Natural killer cell (primary cell): ENCODE measurements around the gene OMP. TPM values are rescaled to one million over a fixed set of nuclear protein-coding genes. Genes with fewer than 3 reads are reported as not detected.

Experiments
- ATAC-seq, 3 donors: fragments of 150-1000 bp in 2 of 3; fragments of 200-7000 bp in 1 of 3; cut with Tn5 transposase; 1 replicate in 1 of 3; 2 replicates in 2 of 3; pipeline ENCODE4 v1.10.0; 2021; ENCODE audit warnings: mild to moderate bottlenecking in 2 of 3, moderate library complexity in 2 of 3
- DNase-seq, 2 donors: peaks; one replicate each; pipeline versions ENCODE4 v3.0.0 to v3.0.0-alpha.2; 2013 to 2021; ENCODE audit warnings: mixed read lengths in 1 of 2
- H3K27ac ChIP-seq: one replicate; pipeline ENCODE4 v1.5.1; 2013; ENCODE audit warnings: mild to moderate bottlenecking, low read length
- H3K27me3 ChIP-seq: one replicate; pipeline ENCODE4 v1.6.1; 2013; ENCODE audit warnings: low read length; ENCODE audit not compliant: control insufficient read depth, insufficient read depth
- H3K36me3 ChIP-seq: one replicate; pipeline ENCODE4 v1.6.1; 2013; ENCODE audit warnings: low read length; ENCODE audit not compliant: control insufficient read depth, insufficient read depth
- H3K4me1 ChIP-seq: one replicate; pipeline ENCODE4 v1.6.1; 2013; ENCODE audit warnings: low read length; ENCODE audit not compliant: control insufficient read depth, insufficient read depth
- H3K4me3 ChIP-seq: one replicate; pipeline ENCODE4 v1.5.1; 2013; ENCODE audit warnings: low read length
- H3K9me3 ChIP-seq: one replicate; pipeline ENCODE4 v1.6.1; 2013; ENCODE audit warnings: low read length; ENCODE audit not compliant: control insufficient read depth, insufficient read depth
- H3K27ac Mint-ChIP-seq, 2 donors: one replicate each; pipeline ENCODE4 v1.8.0; 2022; ENCODE audit warnings: mild to moderate bottlenecking in 2 of 2, mixed read lengths in 2 of 2, moderate library complexity in 1 of 2
- H3K27me3 Mint-ChIP-seq, 2 donors: one replicate each; pipeline ENCODE4 v1.8.0; 2022; ENCODE audit warnings: low read depth in 2 of 2, mixed read lengths in 2 of 2
- H3K36me3 Mint-ChIP-seq: one replicate; pipeline ENCODE4 v1.8.0; 2022; ENCODE audit warnings: mixed read lengths
- H3K4me1 Mint-ChIP-seq, 2 donors: one replicate each; pipeline ENCODE4 v1.8.0; 2022; ENCODE audit warnings: mixed read lengths in 2 of 2
- H3K4me3 Mint-ChIP-seq: one replicate; pipeline ENCODE4 v1.8.0; 2022; ENCODE audit warnings: mild to moderate bottlenecking, moderate library complexity, mixed read lengths
- H3K9me3 Mint-ChIP-seq, 2 donors: one replicate each; pipeline ENCODE4 v1.8.0; 2022; ENCODE audit warnings: mixed read lengths in 2 of 2
- CTCF ChIP-seq: fragments of 200-600 bp; IDR thresholded peaks from one replicate; pipeline ENCODE4 v1.8.0; 2022; ENCODE audit warnings: antibody characterized with exemption
- WGBS: methylation state at CpG from one replicate; pipeline ENCODE4 v1.1.7; 2013; ENCODE audit warnings: missing lambda C conversion rate; ENCODE audit not compliant: insufficient coverage; 5-methylcytosine and 5-hydroxymethylcytosine counted together
- intact Hi-C: fragments of 100-400 bp; cut with micrococcal nuclease; formaldehyde crosslinking; loops from one replicate; pipeline ENCODE4 v1.14.2; 2022
- total RNA-seq, 4 donors: library from RNA; stranded (reverse); fragments of 120-200 nt in 1 of 4; gene quantifications; one replicate each; pipeline versions ENCODE4 v1.2.3 to v1.2.4, GENCODE V29; 2013 to 2022

The OMP gene
- total RNA-seq, 3 donors from 2014 or later (not counting 1 experiment from before 2014, with no cell fraction given), result 0.82 to 1.4 (median 0.85) TPM

DNA sequence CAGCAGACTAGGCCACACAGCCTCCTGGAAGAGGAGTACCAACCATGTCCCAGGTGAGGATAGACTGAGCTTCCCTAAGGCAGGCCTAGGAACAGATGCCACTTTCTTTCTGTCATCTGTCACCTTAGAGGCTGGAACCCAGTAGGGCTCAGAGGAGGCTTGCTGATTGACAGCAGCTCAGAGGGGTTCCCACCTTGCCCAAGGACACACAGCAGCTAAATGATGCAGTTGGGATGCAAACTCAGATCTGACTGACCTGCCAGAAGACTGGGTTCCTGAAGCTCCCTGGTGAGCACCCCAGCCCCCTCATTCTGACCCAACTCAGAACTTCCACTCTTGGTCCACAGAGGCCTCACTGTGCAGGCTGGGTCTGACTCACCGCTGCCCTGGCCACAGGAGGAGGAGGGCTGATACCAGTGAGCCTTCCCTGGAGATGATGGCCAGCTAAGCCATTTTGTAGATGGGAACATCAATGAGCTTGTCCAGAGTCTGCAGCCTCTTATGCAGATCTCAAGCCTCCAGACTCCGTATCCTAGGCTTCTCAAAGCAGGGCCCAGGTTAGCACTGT, 21.9 kb upstream of the OMP start:
- Mint-ChIP-seq H3K36me3 (no peaks in the 10 kb centered on the region), H3K27me3 (no peaks in the 10 kb centered on the region), H3K4me1 (peaks cover 33 to 68% of the 10 kb centered on the region in 2 donors), H3K9me3 (no peaks in the 10 kb centered on the region), H3K4me3 (no peak overlapping the region), H3K27ac (peak overlapping the region; percentile 92 to 97)
- ATAC-seq (no peak), DNase-seq (no peak)
- 91% methylated on average over 2 of the region's 2 CpGs for WGBS
- Histone ChIP-seq H3K27ac (no peak overlapping the region), H3K4me3 (no peak overlapping the region), H3K9me3 (no peaks in the 10 kb centered on the region), H3K4me1 (peaks cover 38% of the 10 kb centered on the region), H3K27me3 (no peaks in the 10 kb centered on the region), H3K36me3 (no peaks in the 10 kb centered on the region)
- TF ChIP-seq CTCF, result no peak
- intact Hi-C loops, result no loop called here

DNA sequence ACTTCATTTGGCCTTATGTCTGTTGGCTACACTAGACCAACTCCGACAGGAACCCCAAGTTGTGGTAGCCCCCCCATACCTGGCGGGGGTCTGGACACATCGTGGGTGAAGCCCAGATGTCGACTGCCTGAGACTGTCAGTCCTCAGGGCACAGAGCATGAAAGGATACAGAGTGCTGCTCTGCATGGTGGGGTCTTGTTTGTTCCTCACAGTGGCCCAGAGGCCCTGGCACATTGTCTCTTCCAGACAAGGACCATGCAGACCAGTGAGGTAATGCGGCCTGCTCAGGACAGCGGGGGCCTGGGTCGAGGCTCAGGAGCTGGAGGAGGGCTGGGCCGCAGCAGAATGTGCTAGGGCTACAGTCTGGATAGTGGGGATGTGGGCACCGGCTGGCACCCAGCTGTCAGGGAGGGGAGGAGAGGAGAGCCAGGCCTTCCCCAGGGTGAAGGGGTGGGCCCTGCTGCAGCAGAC, 21.2 kb upstream of the OMP start:
- Histone ChIP-seq H3K27ac (no peak overlapping the region), H3K36me3 (no peaks in the 10 kb centered on the region), H3K9me3 (no peaks in the 10 kb centered on the region), H3K4me3 (no peak overlapping the region), H3K27me3 (no peaks in the 10 kb centered on the region), H3K4me1 (peaks cover 38% of the 10 kb centered on the region)
- intact Hi-C loops, result no loop called here
- Mint-ChIP-seq H3K4me3 (peak overlapping the region; percentile 89), H3K27me3 (no peaks in the 10 kb centered on the region), H3K9me3 (no peaks in the 10 kb centered on the region), H3K27ac (peak overlapping the region; percentile 92 to 97), H3K36me3 (no peaks in the 10 kb centered on the region), H3K4me1 (peaks cover 30 to 64% of the 10 kb centered on the region in 2 donors)
- TF ChIP-seq CTCF, result no peak
- WGBS, result 90% methylated on average over 9 of the region's 9 CpGs
- ATAC-seq (no peak), DNase-seq (no peak)

GRCh38 chr11:77081976-77082836, 20.4 kb upstream of the OMP start:
- Histone ChIP-seq H3K4me1 (peaks cover 38% of the 10 kb centered on the region), H3K9me3 (no peaks in the 10 kb centered on the region), H3K36me3 (no peaks in the 10 kb centered on the region), H3K27ac (peak overlapping the region; percentile 78), H3K27me3 (no peaks in the 10 kb centered on the region), H3K4me3 (peak overlapping the region; percentile 5)
- intact Hi-C loops, result no loop called here
- peak in 1 of 2 donors; percentile 21 for DNase-seq
- Mint-ChIP-seq H3K4me3 (peak overlapping the region; percentile 89), H3K9me3 (no peaks in the 10 kb centered on the region), H3K4me1 (peaks cover 27 to 60% of the 10 kb centered on the region in 2 donors), H3K27ac (peak overlapping the region; percentile 92 to 97), H3K36me3 (no peaks in the 10 kb centered on the region), H3K27me3 (no peaks in the 10 kb centered on the region)
- no peak for TF ChIP-seq CTCF
- 68% methylated on average over 11 of the region's 11 CpGs for WGBS
- ATAC-seq, result peak in 2 of 3 donors; percentile 6 to 18
